Muscle of leg (tissue), 11 donors: ENCODE measurements around the gene MEAK7. TPM values are rescaled to one million over a fixed set of nuclear protein-coding genes. Genes with fewer than 3 reads are reported as not detected.

Experiments used
- DNase-seq: peaks from one replicate; pipeline ENCODE4 v3.0.0; 2013
- H3K27ac ChIP-seq: one replicate; pipeline ENCODE4 v1.5.1; 2013; ENCODE audit warnings: mild to moderate bottlenecking, low read length, control low read depth
- H3K27me3 ChIP-seq: one replicate; pipeline ENCODE4 v1.6.1; 2013; ENCODE audit warnings: low read length; ENCODE audit not compliant: control insufficient read depth, insufficient read depth
- H3K36me3 ChIP-seq: one replicate; pipeline ENCODE4 v1.6.1; 2013; ENCODE audit warnings: low read length; ENCODE audit not compliant: control insufficient read depth, insufficient read depth
- H3K4me1 ChIP-seq: one replicate; pipeline ENCODE4 v1.6.1; 2013; ENCODE audit warnings: low read length; ENCODE audit not compliant: control insufficient read depth, insufficient read depth
- H3K4me3 ChIP-seq: one replicate; pipeline ENCODE4 v1.5.1; 2013; ENCODE audit warnings: low read length, control low read depth
- H3K9me3 ChIP-seq: replicated peaks from 2 replicates; pipeline ENCODE4 v1.6.1; 2013; ENCODE audit warnings: low read depth, low read length; ENCODE audit not compliant: control insufficient read depth
- WGBS: methylation state at CpG from one replicate; pipeline ENCODE4 v1.1.5; 2013; ENCODE audit warnings: missing lambda C conversion rate; ENCODE audit not compliant: insufficient coverage; 5-methylcytosine and 5-hydroxymethylcytosine counted together
- polyA plus RNA-seq, 8 donors: library from polyadenylated mRNA; unstranded; fragments of 120-200 nt; gene quantifications; one replicate each; pipeline versions ENCODE4 v1.2.1 to v1.2.3, GENCODE V29; 2013; ENCODE audit warnings: inconsistent platforms in 1 of 8, low replicate concordance in 1 of 8; ENCODE audit not compliant: insufficient read length in 8 of 8, insufficient read depth in 1 of 8
- total RNA-seq: library from RNA; stranded (reverse); fragments of 120-200 nt; gene quantifications from one replicate; pipeline ENCODE4 v1.2.4, GENCODE V29; 2013

Gene MEAK7
- total and polyA plus RNA-seq, 9 donors: 7.9 to 13.2 (median 9.3) TPM

DNA sequence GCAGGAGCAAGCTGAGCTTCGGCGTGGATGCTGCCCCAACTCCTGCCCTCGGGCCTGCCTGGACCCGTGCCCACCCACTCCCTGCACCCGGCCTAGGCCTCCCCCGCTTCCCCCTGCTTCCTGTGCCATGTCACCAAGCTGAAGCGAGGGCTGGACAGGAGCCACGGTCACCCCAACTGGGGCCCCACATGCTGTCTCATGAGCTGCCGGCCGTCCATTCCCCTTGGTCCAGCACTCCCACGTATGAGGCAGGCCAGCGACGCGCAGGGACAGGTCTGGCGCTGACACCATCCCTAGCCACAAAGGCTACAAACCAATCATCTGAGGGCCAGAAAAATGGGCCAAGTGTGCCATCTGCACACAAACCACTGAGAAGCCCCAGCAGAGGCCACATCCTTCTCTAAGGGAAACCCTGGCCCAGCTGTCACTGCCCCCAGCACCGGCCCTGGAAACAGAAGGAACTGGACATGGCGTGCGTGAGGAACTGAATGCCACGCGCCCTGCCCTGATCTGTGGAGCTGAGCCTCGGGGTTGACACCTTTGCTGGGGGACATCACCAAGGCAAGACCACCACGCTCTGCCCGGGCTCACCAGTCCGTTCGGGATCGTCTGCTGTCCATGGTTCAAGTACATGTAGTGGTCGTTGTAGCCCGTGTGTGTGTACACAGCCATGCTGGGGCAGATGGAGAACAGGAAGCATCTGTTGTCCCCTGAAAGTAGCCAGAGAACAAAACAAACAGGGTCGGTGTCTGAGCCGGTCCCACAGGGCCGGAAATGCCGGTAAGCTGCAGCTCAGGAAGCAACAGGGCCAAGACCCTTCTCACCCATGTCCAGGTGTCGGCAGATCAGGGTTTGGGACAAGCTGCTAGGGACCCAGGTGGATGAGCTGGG lies 22.2 kb downstream of the MEAK7 start:
- no peak for DNase-seq
- Histone ChIP-seq H3K36me3 (peaks cover 57% of the 10 kb centered on the region), H3K9me3 (no peaks in the 10 kb centered on the region), H3K27ac (no peak overlapping the region), H3K4me1 (peaks cover 14% of the 10 kb centered on the region), H3K4me3 (no peak overlapping the region), H3K27me3 (no peaks in the 10 kb centered on the region)
- WGBS: 69% methylated on average over 31 of the region's 33 CpGs

DNA sequence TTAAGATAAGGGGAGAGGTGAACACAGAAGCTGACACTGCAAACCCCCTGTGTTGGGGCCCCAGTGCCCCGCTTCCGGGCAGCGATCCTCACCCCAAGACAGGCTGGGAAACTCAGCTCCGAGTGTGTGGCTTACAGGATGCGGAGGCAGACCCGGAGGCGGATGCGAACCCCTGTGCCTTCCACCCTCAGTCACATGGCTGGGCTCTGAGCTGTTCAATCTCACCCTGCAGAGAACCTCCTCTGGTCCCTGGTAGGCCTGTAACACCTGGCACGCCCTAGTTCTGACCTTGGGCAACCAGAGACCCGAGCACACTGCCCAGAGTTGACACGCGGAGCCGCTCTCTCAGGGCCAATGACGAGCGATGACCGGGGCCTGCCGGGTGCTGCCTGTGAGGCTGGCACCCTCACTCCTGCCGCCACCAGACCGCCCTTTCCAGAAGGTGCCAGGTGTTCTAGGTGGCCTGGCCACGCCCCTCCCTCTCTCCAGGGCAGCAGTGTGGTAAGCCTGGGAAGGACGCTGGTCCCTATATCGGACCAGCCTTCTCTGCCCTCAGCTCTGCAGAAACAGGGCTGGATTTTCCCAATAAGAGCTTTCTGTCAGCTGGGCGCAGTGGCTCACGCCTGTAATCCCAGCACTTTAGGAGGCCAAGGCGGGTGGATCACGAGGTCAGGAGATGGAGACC lies 23.3 kb downstream of the MEAK7 start:
- Histone ChIP-seq H3K36me3 (peaks cover 49% of the 10 kb centered on the region), H3K4me1 (peaks cover 14% of the 10 kb centered on the region), H3K27ac (no peak overlapping the region), H3K4me3 (no peak overlapping the region), H3K9me3 (no peaks in the 10 kb centered on the region), H3K27me3 (no peaks in the 10 kb centered on the region)
- WGBS: 93% methylated on average over 23 of the region's 26 CpGs
- no peak for DNase-seq

DNA sequence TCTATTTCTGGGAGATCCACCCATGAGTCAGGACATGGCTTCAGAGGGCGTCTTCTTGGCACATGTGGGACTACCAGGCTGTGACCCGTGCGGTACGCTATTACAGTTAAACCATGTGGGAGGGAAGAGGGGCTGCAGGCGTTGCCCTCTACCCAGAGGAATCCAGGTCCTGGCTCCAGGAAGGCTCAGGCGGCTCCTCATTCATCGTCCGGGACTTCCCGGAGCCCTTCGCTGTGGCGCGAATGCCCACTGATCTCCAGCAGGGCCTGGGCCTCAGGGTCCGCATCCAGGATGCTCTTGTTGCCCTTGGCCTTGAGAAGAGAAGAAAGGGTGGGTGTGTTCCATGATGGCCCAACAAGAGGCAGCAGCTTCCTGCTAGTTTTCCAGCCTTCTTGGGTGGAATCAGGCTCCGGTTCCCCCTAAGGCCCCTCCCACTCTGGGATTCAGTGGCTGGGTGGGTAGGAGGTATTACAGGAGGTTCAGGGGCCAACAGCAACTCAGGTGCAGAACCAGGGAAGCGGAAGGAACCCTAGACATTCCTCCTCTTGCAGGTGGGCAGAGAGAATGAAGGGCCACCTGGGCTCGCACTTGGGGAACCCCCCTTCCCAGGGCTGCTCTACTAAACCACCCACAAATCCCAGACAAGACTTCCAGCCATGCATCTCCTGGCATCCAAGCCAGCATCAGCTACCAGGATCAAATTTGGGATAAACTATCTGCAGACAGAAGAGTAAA lies 24.6 kb downstream of the MEAK7 start:
- Histone ChIP-seq H3K9me3 (no peaks in the 10 kb centered on the region), H3K4me3 (no peak overlapping the region), H3K4me1 (peaks cover 14% of the 10 kb centered on the region), H3K36me3 (peaks cover 38% of the 10 kb centered on the region), H3K27ac (no peak overlapping the region), H3K27me3 (no peaks in the 10 kb centered on the region)
- 93% methylated on average over 13 of the region's 16 CpGs for WGBS
- no peak for DNase-seq

DNA sequence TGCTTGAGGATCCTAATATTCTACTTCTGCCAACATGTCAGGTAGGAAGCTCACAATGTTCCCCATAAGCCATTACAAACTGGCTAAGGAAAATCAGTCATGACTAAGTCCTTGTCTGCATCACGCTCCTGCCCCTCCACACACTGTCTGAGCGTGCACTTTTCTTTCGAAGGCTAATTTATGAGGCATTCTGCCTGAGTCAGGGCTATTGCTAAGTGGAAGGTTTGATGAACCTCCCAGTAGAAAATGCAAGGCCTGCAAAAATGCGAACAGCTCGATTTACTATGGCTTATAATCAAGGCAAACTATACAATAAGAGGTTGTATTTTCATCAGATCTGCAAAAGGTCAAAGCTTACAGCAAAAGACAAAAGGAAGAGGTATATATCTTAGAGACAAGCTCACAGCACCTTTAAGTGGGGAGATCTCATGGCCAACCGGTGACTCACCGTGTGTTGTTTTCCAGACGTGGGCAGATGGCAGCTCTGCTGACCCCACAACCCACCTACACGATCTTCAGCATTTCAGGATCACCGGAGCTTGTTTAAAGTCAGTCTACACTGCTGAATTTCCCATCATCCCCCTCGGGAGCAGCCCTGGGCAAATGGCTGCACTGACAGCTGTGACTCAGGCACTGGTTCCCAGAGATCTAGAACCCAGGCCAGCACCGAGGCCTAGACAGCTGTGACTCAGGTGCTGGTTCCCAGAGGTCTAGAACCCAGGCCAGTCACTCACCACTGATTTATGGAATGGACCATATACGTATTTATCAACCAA lies 26.1 kb downstream of the MEAK7 start:
- DNase-seq: no peak
- Histone ChIP-seq H3K36me3 (peaks cover 37% of the 10 kb centered on the region), H3K9me3 (no peaks in the 10 kb centered on the region), H3K4me1 (peaks cover 14% of the 10 kb centered on the region), H3K27ac (no peak overlapping the region), H3K4me3 (no peak overlapping the region), H3K27me3 (no peaks in the 10 kb centered on the region)
- WGBS: 78% methylated on average over 9 of the region's 13 CpGs

DNA sequence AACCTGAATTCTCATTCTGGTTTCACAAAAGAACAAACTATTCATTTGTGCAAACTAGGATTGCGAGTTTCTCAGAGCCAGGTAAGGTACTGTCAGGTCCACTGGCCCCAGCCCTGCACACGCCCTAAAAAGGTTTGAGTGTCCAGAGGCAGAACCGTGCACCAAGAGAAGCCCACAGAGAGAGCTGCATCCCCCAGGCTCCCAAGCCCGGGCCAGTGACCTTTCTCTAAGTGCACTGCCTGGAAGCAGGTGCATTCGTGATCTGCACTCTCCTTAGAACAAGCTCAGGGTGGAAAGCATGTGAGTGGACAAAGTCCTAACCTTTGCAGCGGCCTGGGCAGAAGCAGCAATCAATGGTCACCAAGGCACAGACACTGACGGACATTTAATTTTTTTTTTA lies 26.8 kb downstream of the MEAK7 start:
- WGBS: 83% methylated on average over 5 of the region's 7 CpGs
- Histone ChIP-seq H3K36me3 (peaks cover 33% of the 10 kb centered on the region), H3K4me1 (peaks cover 8% of the 10 kb centered on the region), H3K27me3 (no peaks in the 10 kb centered on the region), H3K4me3 (no peak overlapping the region), H3K27ac (no peak overlapping the region), H3K9me3 (no peaks in the 10 kb centered on the region)
- DNase-seq: no peak

- Histone ChIP-seq H3K27me3 (no peaks in the 10 kb centered on the region), H3K4me3 (no peak overlapping the region), H3K9me3 (peaks cover 2% of the 10 kb centered on the region), H3K27ac (no peak overlapping the region), H3K4me1 (no peaks in the 10 kb centered on the region), H3K36me3 (peaks cover 24% of the 10 kb centered on the region)
- 79% methylated on average over 4 of the region's 8 CpGs for WGBS
- DNase-seq: no peak
These were observed 28.1 kb downstream of the MEAK7 start for GRCh38 chr16:84476401-84476800.

- Histone ChIP-seq H3K4me1 (no peaks in the 10 kb centered on the region), H3K36me3 (peaks cover 17% of the 10 kb centered on the region), H3K27me3 (no peaks in the 10 kb centered on the region), H3K27ac (no peak overlapping the region), H3K9me3 (peaks cover 2% of the 10 kb centered on the region), H3K4me3 (no peak overlapping the region)
- 87% methylated on average over 5 of the region's 8 CpGs for WGBS
- DNase-seq: no peak
These were observed 28.7 kb downstream of the MEAK7 start for GRCh38 chr16:84475643-84476240.

DNA sequence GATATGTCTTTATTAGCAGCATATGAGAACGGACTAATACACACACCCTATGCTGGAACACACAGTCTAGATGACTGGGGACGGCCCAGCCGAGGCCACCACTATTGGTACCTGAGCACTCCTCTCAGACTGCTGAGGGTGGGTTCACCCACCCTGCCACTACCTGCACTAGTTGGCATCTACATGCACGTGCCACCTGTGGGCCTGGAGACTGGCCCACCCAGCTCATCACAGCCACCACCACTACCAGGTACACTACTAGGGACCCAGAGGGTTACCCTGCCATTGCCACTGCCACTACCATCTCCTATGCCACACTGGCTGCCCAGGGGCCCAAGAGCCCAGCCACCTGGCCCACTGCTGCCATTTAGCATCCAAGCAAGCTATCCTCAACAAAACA lies 32.5 kb downstream of the MEAK7 start:
- WGBS: 92% methylated on average over 4 of the region's 4 CpGs
- H3K27ac ChIP-seq: no peak overlapping the region
- H3K9me3 ChIP-seq: peaks cover 8% of the 10 kb centered on the region
- H3K4me1 ChIP-seq: no peaks in the 10 kb centered on the region
- DNase-seq: no peak
- H3K27me3 ChIP-seq: no peaks in the 10 kb centered on the region
- no peak overlapping the region for H3K4me3 ChIP-seq
- no peaks in the 10 kb centered on the region for H3K36me3 ChIP-seq

DNA sequence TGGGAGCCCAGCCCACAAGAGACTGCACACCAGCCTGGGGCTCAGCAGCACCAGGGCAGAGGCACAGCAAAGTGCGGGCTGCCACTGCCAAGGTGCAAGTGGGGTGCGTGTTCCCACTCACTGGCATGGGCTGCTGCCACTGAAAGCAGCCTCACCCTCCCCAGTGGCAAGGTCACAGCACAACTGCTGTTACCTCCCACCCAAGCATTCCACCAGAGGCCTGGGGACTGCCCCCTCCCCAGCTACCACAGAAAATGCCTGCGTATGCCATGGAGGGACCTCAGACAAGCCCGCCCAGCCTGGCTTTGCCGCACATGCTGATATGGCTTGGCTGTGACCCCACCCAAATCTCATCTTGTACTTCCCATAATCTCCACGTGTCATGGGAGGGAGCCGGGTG lies 33.1 kb downstream of the MEAK7 start:
- WGBS: 100% methylated on average over 1 of the region's 7 CpGs

More for the DNA sequence above, 33.1 kb downstream of the MEAK7 start:
- no peak overlapping the region for H3K4me3 ChIP-seq
- no peaks in the 10 kb centered on the region for H3K27me3 ChIP-seq
- no peak for DNase-seq
- no peak overlapping the region for H3K27ac ChIP-seq
- peaks cover 10% of the 10 kb centered on the region for H3K9me3 ChIP-seq
- H3K36me3 ChIP-seq: no peaks in the 10 kb centered on the region
- no peaks in the 10 kb centered on the region for H3K4me1 ChIP-seq
